ENCODE measurements around the gene DEPP1. TPM values are rescaled to one million over a fixed set of nuclear protein-coding genes. Genes with fewer than 3 reads are reported as not detected.

The DEPP1 gene
- total and polyA plus RNA-seq, 10 of the 15 experiments (the other 5 are each of a cell fraction or from before 2014, with no cell fraction given): 1.7 to 12.1 (median 7.3) TPM

DNA sequence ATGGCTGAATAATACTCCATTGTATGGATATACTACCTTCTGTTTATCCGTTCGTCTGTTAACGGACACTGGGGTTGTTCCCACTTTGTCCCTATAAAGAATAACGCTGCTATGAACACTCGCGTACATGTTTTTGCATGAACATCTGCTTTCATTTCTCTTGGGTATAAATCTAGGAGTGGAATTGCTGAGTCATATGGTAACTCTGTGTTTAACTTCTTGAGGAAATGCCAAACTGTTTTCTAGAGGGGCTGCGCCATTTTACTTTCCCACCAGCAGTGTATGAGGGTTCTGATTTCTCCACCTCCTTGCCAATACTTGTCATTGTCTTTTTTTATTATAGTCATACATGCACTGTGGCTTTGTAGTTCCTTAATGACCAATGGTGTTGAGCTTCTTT lies 39.7 kb downstream of the DEPP1 start:
- Histone ChIP-seq H3K79me2 (ENCODE audit: control insufficient read depth, insufficient read depth, low read length) (no peaks in the 10 kb centered on the region), H3K9ac (ENCODE audit: control insufficient read depth, insufficient read depth, low read length) (no peak overlapping the region), H2AFZ (ENCODE audit: control insufficient read depth, low read depth, low read length) (no peak overlapping the region), H3K4me1 (ENCODE audit: control insufficient read depth, insufficient read depth, low read length) (no peaks in the 10 kb centered on the region), H3K4me2 (ENCODE audit: control insufficient read depth, insufficient read depth) (no peak overlapping the region), H3K9me3 (replicated peaks; ENCODE audit: control insufficient read depth, insufficient read depth, low read length) (peaks cover 3% of the 10 kb centered on the region), H3K36me3 (ENCODE audit: control insufficient read depth in 2 of 2, insufficient read depth in 2 of 2, low read length in 1 of 2) (no peaks in the 10 kb centered on the region), H3K4me3 (no peak overlapping the region), H3K27ac (ENCODE audit: control insufficient read depth, insufficient read depth) (no peak overlapping the region), H4K20me1 (ENCODE audit: control insufficient read depth, insufficient read depth) (no peaks in the 10 kb centered on the region), H3K27me3 (replicated peaks in 1 of 2; ENCODE audit: control insufficient read depth in 2 of 2, insufficient read depth in 2 of 2, low read length in 1 of 2) (no peaks in the 10 kb centered on the region)
- no TSS peak for BruUV-seq (replicated peaks)
- 81% methylated on average over 7 of the region's 7 CpGs for WGBS (ENCODE audit: insufficient coverage, insufficient replicate concordance, low lambda C conversion rate, missing lambda C conversion rate)
- CTCF ChIA-PET: interaction anchor here (1.6 kb wide), 1 partner anchor 27 kb away, joined by 4 read pairs; no protein-coding TSS in a partner anchor
- POLR2A ChIA-PET: interaction anchor here (1.8 kb wide), 1 partner anchor 24 kb away, joined by 4 read pairs; no protein-coding TSS in a partner anchor
- ATAC-seq (no peak), DNase-seq (ENCODE audit: low read depth, low spot score) (no peak), FAIRE-seq (no peak)
- SMC1A ChIA-PET (ENCODE audit: uncharacterized antibody, unreplicated experiment): no interaction called here
- RAD21 ChIA-PET (ENCODE audit: unreplicated experiment): no interaction called here
- intact Hi-C loops (cut with micrococcal nuclease; ENCODE audit: unreplicated experiment) (no loop called here), in situ Hi-C loops (cut with MboI) (no loop called here)
- TF ChIP-seq PRDM15 (CRISPR knock-in tag; IDR thresholded peaks at IDR 0.05): no peak
- TF ChIP-seq CHD2 (IDR thresholded peaks at IDR 0.05; ENCODE audit: borderline replicate concordance, low read depth, low read length): no peak
- TF ChIP-seq RELB (IDR thresholded peaks at IDR 0.05; ENCODE audit: low read depth): no peak
- TF ChIP-seq MEF2A (IDR thresholded peaks at IDR 0.05; ENCODE audit: insufficient read depth, low read depth, low read length): no peak
- no peak for TF ChIP-seq E4F1 (IDR thresholded peaks at IDR 0.05; ENCODE audit: borderline replicate concordance, partially characterized antibody)
- no peak for TF ChIP-seq TAF1 (IDR thresholded peaks at IDR 0.05; ENCODE audit: borderline replicate concordance, low read depth, low read length)
- TF ChIP-seq SREBF2 (IDR thresholded peaks at IDR 0.05; ENCODE audit: low read length): no peak
- TF ChIP-seq IRF5 (IDR thresholded peaks at IDR 0.05; ENCODE audit: borderline replicate concordance): no peak
- TF ChIP-seq ZNF687 (IDR thresholded peaks at IDR 0.05): no peak
